Common myeloid progenitor, CD34-positive (primary cell): ENCODE data around the gene MYO3B.
"Not testable (repeated sequence)": the region's sequence is repeated elsewhere in the genome, so short reads cannot be mapped to it uniquely, and the experiment has no call there.

ENCODE experiments used
- CTCF ChIA-PET: fragments of 350-600 bp; sonication (Branson Sonifier 250); formaldehyde crosslinking; loops from one replicate; lab custom pipeline; 2021; ENCODE audit warnings: antibody characterized with exemption; lab: Charles Lee
- POLR2A ChIA-PET: fragments of 350-600 bp; sonication (Branson Sonifier 250); formaldehyde crosslinking; loops from one replicate; lab custom pipeline; 2021; ENCODE audit warnings: antibody characterized with exemption; lab: Charles Lee
- DNase-seq, 3 donors: peaks; one replicate each; pipeline versions ENCODE4 v3.0.0 to v3.0.0-alpha.2; 2013
- H3K27ac ChIP-seq, 2 experiments: 1 replicate in 1 of 2; 2 replicates in 1 of 2; pipeline ENCODE4 v1.7.0; 2013; ENCODE audit warnings: inconsistent platforms in 2 of 2, low read length in 2 of 2, mild to moderate bottlenecking in 2 of 2, low read depth in 1 of 2, moderate library complexity in 1 of 2; ENCODE audit not compliant: severe bottlenecking in 2 of 2, insufficient read depth in 1 of 2, poor library complexity in 1 of 2
- H3K27me3 ChIP-seq, 5 experiments: replicated peaks in 2 of 5; 1 replicate in 3 of 5; 2 replicates in 2 of 5; pipeline versions ENCODE4 v1.6.1 to v1.7.0; 2013; ENCODE audit warnings: low read length in 4 of 5, mild to moderate bottlenecking in 2 of 5, moderate library complexity in 2 of 5, inconsistent platforms in 1 of 5; ENCODE audit not compliant: insufficient read depth in 5 of 5, control insufficient read depth in 4 of 5
- H3K36me3 ChIP-seq, 4 experiments: 1 replicate in 2 of 4; 2 replicates in 2 of 4; pipeline versions ENCODE4 v1.6.1 to v1.7.0; 2013; ENCODE audit warnings: low read length in 3 of 4, control low read depth in 1 of 4, mild to moderate bottlenecking in 1 of 4; ENCODE audit not compliant: control insufficient read depth in 4 of 4, insufficient read depth in 4 of 4
- H3K4me1 ChIP-seq, 4 experiments: 1 replicate in 3 of 4; 2 replicates in 1 of 4; pipeline versions ENCODE4 v1.6.1 to v1.7.1; 2013; ENCODE audit warnings: low read length in 3 of 4, mild to moderate bottlenecking in 3 of 4, control low read depth in 1 of 4, inconsistent platforms in 1 of 4, moderate library complexity in 1 of 4; ENCODE audit not compliant: control insufficient read depth in 4 of 4, insufficient read depth in 4 of 4; ENCODE audit errors: control extremely low read depth in 1 of 4
- H3K4me3 ChIP-seq, 7 experiments: 1 replicate in 4 of 7; 2 replicates in 3 of 7; pipeline versions ENCODE4 v1.5.1 to v1.7.0; 2013; ENCODE audit warnings: mild to moderate bottlenecking in 7 of 7, low read length in 6 of 7, moderate library complexity in 6 of 7, inconsistent platforms in 2 of 7, low read depth in 2 of 7, control low read depth in 1 of 7; ENCODE audit not compliant: insufficient read depth in 4 of 7, control insufficient read depth in 1 of 7; ENCODE audit errors: extremely low read depth in 1 of 7
- H3K9me3 ChIP-seq, 5 experiments: 1 replicate in 4 of 5; 2 replicates in 1 of 5; pipeline versions ENCODE4 v1.6.1 to v1.7.1; 2013; ENCODE audit warnings: low read length in 4 of 5, mild to moderate bottlenecking in 2 of 5, inconsistent platforms in 1 of 5, low read depth in 1 of 5, moderate library complexity in 1 of 5; ENCODE audit not compliant: control insufficient read depth in 4 of 5, insufficient read depth in 2 of 5; ENCODE audit errors: control extremely low read depth in 1 of 5
- WGBS: methylation state at CpG from one replicate; pipeline ENCODE4 v1.1.5; 2013; ENCODE audit not compliant: insufficient coverage; 5-methylcytosine and 5-hydroxymethylcytosine counted together

Gene MYO3B

DNA sequence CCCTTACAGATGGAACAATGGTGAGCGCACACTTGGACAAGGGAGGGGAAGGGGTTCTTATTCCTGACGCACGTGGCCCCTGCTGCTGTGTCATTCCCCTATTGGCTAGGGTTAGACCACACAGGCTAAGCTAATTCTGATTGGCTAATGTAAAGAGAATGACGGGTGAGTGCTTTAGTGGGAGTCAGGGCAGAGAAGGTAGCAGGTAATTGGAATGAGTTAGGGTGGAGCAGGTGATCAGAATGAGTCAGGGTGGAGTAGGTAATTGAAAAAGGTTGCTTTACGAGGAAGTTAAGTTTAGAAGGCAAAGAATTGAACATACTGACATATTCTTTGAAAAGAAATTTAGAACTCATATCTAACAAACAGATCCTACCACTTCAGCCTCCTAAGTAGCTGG lies 256.4 kb downstream of the MYO3B start:
- H3K4me1 ChIP-seq, DNase-seq, H3K36me3 ChIP-seq, POLR2A ChIA-PET, H3K9me3 ChIP-seq, H3K27me3 ChIP-seq, H3K4me3 ChIP-seq, H3K27ac ChIP-seq: not testable (repeated sequence)
- 100% methylated on average over 4 of the region's 5 CpGs for WGBS
- CTCF ChIA-PET, result interaction anchor here (0.9 to 1.5 kb wide), 2 partner anchors 10 to 26 kb away, joined by 3 to 6 read pairs; no protein-coding TSS in a partner anchor

DNA sequence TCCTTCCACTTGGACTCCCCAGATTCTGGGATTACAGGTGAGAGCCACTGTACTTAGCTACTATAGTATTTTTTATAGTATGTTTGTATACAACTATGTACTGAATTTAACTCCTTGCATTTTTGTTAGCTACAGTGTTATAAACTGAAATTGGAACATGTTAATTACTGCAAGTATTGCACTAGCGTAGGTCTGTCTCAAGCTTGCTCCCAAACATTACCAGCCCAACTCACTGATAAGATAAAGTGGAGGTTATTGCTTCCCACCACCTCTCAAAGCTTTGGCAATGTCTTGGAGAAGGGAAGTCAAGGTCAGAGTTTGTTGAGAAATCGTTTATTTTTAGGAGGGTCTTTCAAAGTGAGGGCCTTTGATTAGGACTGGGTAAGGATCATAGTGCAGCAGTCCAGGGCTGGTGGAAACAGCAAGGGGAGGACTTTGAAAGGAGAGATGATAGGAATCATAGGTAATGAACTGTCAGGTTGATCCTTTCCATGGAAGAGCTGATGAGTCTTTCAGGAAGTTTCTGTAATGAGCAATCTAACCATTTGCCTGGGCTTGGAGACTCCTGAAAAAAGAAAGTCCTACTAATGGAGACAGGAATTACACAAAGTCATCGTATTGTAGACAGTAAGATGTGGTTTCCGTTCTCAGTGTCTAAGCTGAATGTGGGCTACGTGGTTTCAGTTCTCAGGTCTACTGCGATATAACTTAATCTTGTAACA lies 257.1 kb downstream of the MYO3B start:
- peak in 2 of 3 donors; percentile 40 to 47 for DNase-seq
- H3K27me3 ChIP-seq, result peaks cover 0 to 8% (median 6%) of the 10 kb centered on the region in 5 experiments
- CTCF ChIA-PET, result interaction anchor here (0.9 to 1.5 kb wide), 2 partner anchors 11 to 26 kb away, joined by 3 to 6 read pairs; no protein-coding TSS in a partner anchor
- no peaks in the 10 kb centered on the region for H3K36me3 ChIP-seq
- 43% methylated on average over 1 of the region's 6 CpGs for WGBS
- H3K9me3 ChIP-seq, result no peaks in the 10 kb centered on the region
- H3K4me3 ChIP-seq, result no peak overlapping the region
- POLR2A ChIA-PET, result no interaction called here
- no peak overlapping the region for H3K27ac ChIP-seq
- peaks cover 0 to 3% (median 0%) of the 10 kb centered on the region in 4 experiments for H3K4me1 ChIP-seq

DNA sequence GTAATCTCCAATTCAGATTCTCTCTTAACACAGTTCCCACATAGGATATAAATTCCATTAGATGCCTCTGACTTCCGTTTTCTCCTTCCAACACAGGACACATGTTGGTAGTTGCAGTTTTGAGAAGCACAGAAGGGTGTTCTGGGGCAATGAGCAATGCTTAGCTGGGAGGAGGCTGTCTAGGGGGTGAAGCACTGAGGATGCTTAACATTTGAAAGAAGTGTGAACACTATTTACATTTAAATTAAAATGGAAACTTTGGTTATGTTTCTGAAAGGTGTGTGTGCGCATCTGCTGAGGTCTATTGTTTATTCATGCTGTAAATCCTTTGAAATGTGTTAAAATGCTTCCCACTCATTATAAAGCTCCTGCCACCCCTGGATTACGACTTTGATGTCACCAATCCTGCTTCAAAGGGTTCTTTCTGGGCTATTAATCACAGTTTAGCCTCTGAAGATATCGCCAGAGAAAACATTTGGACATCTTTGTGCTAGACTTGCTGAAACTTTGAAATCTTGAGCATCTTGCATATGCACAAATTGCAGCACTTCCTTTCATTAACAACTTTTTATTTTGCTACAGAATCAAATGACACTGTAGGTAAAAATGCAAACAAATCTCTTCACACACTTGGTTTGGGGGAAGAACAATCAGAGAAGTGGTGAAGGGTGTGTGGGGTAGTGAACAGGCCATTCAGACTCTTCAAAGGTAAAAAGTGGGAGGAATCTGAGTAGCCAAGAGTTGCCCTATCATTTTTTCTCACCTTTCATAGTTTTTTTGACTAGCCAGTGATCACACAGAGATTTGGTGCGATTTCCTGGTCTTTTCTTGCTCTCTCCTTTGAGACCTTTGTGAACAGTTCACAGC lies 258.4 kb downstream of the MYO3B start:
- ChIA-PET CTCF (no interaction called here), POLR2A (no interaction called here)
- H3K9me3 ChIP-seq, result no peaks in the 10 kb centered on the region
- H3K4me3 ChIP-seq, result no peak overlapping the region
- H3K36me3 ChIP-seq, result no peaks in the 10 kb centered on the region
- peaks cover 0 to 3% (median 0%) of the 10 kb centered on the region in 4 experiments for H3K4me1 ChIP-seq
- DNase-seq, result no peak
- H3K27me3 ChIP-seq, result peaks cover 0 to 8% (median 6%) of the 10 kb centered on the region in 5 experiments
- no peak overlapping the region for H3K27ac ChIP-seq
- 56% methylated on average over 2 of the region's 5 CpGs for WGBS

DNA sequence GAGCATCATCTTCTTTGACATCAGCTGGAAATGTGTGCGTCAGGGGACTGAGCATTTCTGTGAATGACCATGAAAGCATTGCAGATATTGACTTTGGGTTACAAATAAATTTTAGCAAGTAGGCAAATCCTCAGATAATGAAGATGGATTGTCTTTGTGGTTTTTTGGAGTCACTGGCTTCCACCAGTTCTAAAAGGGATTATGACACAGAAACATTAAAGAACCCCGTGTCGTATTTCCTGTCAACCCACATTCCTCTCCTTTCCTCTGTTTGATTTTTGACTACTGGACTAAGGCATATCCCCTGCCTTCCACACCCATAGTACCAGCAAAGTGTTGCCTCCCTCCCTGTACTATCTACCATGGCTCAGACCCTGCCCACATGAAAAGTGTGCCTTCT lies 268.1 kb downstream of the MYO3B start:
- peaks cover 0 to 6% (median 0%) of the 10 kb centered on the region in 5 experiments for H3K9me3 ChIP-seq
- H3K27ac ChIP-seq, result no peak overlapping the region
- WGBS, result 92% methylated on average over 3 of the region's 3 CpGs
- ChIA-PET CTCF (interaction anchor here (0.6 kb wide), 1 partner anchor 76 kb away, joined by 5 read pairs; no protein-coding TSS in a partner anchor), POLR2A (no interaction called here)
- H3K4me3 ChIP-seq, result no peak overlapping the region
- no peaks in the 10 kb centered on the region for H3K36me3 ChIP-seq
- no peak for DNase-seq
- peaks cover 0 to 1% (median 0%) of the 10 kb centered on the region in 5 experiments for H3K27me3 ChIP-seq
- H3K4me1 ChIP-seq, result no peaks in the 10 kb centered on the region

DNA sequence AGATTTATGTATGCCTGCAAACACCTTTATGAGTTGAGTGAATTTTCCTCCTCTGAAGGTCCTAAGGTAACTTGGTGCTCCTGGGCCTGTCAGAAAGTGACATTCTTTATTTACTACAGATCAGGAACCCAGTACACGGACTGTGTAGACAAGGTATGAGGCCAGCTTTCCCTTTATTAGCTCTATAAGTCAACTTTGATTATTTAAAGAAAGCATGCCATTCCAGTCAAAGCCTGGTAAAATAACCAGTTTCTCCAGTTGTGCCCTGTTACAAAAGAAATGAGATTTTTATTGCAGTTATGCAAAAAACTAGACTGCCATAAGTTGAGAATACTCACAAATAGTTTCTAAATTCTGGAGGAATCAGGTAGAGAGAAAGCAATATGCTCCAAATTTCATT lies 271.1 kb downstream of the MYO3B start:
- H3K27me3 ChIP-seq, result peaks cover 0 to 1% (median 0%) of the 10 kb centered on the region in 5 experiments
- CTCF ChIA-PET, result no interaction called here
- H3K27ac ChIP-seq, result no peak overlapping the region
- peaks cover 0 to 6% (median 0%) of the 10 kb centered on the region in 5 experiments for H3K9me3 ChIP-seq
- no CpG with 5 or more reads among the region's 1 CpG for WGBS
- no peaks in the 10 kb centered on the region for H3K36me3 ChIP-seq
- POLR2A ChIA-PET, result no interaction called here
- DNase-seq, result no peak
- no peak overlapping the region for H3K4me3 ChIP-seq
- no peaks in the 10 kb centered on the region for H3K4me1 ChIP-seq

DNA sequence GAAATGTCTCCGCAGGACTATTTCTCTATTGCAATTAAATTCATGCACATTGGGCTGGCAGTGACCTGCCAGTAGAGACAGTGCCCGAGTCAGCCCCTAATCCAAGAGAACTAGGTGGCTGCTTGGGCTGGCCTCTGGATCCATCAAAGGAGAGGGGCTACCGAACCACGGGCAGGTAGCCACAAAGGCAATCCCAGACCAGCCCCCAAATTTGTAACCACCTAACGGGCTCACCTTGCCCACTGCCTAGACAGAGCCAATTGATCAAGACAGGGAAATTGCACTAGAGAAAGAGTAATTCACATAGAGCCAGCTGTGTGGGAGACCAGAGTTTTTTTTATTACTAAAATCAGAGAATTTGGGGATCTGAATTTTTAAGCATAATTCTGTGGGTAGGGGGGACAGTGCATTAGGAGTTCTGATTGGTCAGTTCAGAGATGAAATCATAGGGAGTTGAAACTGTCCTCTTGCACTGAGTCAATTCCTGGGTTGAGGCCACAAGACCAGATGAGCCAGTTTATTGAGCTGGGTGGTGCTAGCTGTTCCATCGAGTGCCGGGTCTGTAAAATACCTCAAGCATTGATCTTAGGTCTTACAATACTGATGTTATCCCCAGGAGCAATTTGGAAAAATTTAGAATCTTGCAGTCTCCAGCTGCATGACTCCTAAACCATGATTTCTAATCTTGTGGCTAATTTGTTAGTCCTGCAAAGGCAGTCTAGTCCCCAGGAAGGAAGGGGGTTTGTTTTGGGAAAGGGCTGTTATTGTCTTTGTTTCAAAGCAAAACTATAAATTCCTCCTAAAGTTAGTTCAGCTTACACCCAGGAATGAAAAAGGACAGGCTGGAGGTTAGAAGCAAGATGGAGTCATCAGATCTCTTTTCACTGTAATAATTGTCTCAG lies 276.8 kb downstream of the MYO3B start:
- DNase-seq, result no peak
- POLR2A ChIA-PET, result no interaction called here
- H3K4me1 ChIP-seq, result no peaks in the 10 kb centered on the region
- no peaks in the 10 kb centered on the region for H3K36me3 ChIP-seq
- no peak overlapping the region for H3K27ac ChIP-seq
- no peaks in the 10 kb centered on the region for H3K27me3 ChIP-seq
- CTCF ChIA-PET, result no interaction called here
- H3K4me3 ChIP-seq, result no peak overlapping the region
- 98% methylated on average over 7 of the region's 7 CpGs for WGBS
- H3K9me3 ChIP-seq, result peaks cover 0 to 3% (median 0%) of the 10 kb centered on the region in 5 experiments
